Measurements from ENCODE around the gene VWA5B1. TPM values are rescaled to one million over a fixed set of nuclear protein-coding genes. Genes with fewer than 3 reads are reported as not detected.
"Not testable (repeated sequence)": the region's sequence is repeated elsewhere in the genome, so short reads cannot be mapped to it uniquely, and the experiment has no call there.

Gene VWA5B1
- polyA plus RNA-seq, 3 donors from 2014 or later = not detected

- Mint-ChIP-seq H3K4me1 (no peaks in the 10 kb centered on the region), H3K9me3 (peaks cover 0 to 4% (median 0%) of the 10 kb centered on the region in 6 donors), H3K27ac (no peak overlapping the region), H3K36me3 (no peaks in the 10 kb centered on the region), H3K4me3 (no peak overlapping the region), H3K27me3 (ENCODE audit: low read depth in 3 of 3) (peaks cover 2 to 14% (median 4%) of the 10 kb centered on the region in 3 donors)
- no peak for DNase-seq
Measured at GRCh38 chr1:20271498-20272400, 18.9 kb upstream of the VWA5B1 start.

DNA sequence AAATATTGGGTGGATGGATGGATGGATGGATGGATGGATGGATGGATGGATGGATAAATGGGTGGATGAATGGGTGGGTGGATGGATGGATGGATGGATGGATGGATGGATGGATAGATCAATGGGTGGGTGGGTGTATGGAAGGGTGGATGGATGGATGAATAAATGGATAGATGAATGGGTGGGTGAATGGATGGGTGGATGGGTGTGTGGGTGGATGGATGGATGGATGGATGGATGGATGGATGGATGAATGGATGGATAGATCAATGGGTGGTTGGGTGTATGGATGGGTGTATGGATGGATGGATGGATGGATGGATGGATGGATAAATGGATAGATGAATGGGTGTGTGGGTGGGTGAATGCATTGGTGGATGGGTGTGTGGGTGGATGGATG is 17.0 kb upstream of the VWA5B1 start:
- H3K4me3 Mint-ChIP-seq, H3K9me3 Mint-ChIP-seq, H3K4me1 Mint-ChIP-seq, H3K27ac Mint-ChIP-seq, H3K36me3 Mint-ChIP-seq, DNase-seq: not testable (repeated sequence)
- H3K27me3 Mint-ChIP-seq (ENCODE audit: low read depth in 3 of 3) = peaks cover 2 to 27% (median 8%) of the 10 kb centered on the region in 3 donors

GRCh38 chr1:20275319-20275925 is 15.3 kb upstream of the VWA5B1 start:
- Mint-ChIP-seq H3K27me3 (ENCODE audit: low read depth in 3 of 3) (peaks cover 3 to 26% (median 8%) of the 10 kb centered on the region in 3 donors), H3K4me3 (no peak overlapping the region), H3K9me3 (peaks cover 0 to 3% (median 0%) of the 10 kb centered on the region in 6 donors), H3K36me3 (no peaks in the 10 kb centered on the region), H3K4me1 (no peaks in the 10 kb centered on the region), H3K27ac (peak overlapping the region in 1 of 6 donors; percentile 64)
- DNase-seq = no peak

DNA sequence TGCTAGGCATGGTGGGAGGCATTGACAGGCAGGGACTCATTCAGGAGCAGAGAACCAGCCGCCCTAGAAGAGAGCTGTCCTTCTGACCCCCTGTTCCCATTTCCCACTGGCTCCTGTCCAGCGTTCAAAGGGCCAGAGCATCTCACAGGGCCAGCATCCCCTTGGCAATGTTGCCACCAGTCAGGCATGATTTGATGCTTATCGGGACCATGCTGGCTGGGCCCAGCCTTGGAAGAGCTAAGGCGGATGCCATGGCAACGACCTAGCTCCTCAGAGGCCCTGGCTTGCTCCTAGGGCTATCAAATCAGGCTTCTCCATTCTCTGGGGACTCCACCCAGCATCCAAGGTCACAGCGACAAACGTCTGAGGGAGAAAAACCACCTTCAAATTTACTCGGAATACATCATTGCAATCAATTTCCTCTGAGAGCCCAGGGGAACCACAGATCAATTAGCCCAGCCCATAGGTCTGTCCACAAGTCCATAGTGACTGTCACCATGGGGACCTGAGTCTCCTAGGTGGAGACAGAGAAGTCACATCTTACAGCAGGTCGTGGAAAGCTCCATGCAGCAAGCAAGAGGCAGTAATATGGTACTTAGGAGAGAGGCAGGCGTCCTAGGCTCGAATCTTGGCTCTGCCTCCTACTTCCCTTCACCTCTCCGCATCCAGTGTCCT is 14.1 kb upstream of the VWA5B1 start:
- H3K4me1 Mint-ChIP-seq = no peaks in the 10 kb centered on the region
- no peak overlapping the region for H3K27ac Mint-ChIP-seq

GRCh38 chr1:20278692-20279130 is 12.0 kb upstream of the VWA5B1 start:
- Mint-ChIP-seq H3K27ac (no peak overlapping the region), H3K27me3 (ENCODE audit: low read depth in 3 of 3) (peaks cover 5 to 29% (median 10%) of the 10 kb centered on the region in 3 donors), H3K4me3 (no peak overlapping the region), H3K36me3 (no peaks in the 10 kb centered on the region), H3K4me1 (no peaks in the 10 kb centered on the region), H3K9me3 (peaks cover 0 to 3% (median 0%) of the 10 kb centered on the region in 6 donors)
- no peak for DNase-seq

More for the DNA sequence above, 14.1 kb upstream of the VWA5B1 start:
- Mint-ChIP-seq H3K4me3 (no peak overlapping the region), H3K27me3 (ENCODE audit: low read depth in 3 of 3) (peaks cover 4 to 31% (median 8%) of the 10 kb centered on the region in 3 donors), H3K36me3 (no peaks in the 10 kb centered on the region), H3K9me3 (peaks cover 0 to 3% (median 0%) of the 10 kb centered on the region in 6 donors)
- no peak for DNase-seq

DNA sequence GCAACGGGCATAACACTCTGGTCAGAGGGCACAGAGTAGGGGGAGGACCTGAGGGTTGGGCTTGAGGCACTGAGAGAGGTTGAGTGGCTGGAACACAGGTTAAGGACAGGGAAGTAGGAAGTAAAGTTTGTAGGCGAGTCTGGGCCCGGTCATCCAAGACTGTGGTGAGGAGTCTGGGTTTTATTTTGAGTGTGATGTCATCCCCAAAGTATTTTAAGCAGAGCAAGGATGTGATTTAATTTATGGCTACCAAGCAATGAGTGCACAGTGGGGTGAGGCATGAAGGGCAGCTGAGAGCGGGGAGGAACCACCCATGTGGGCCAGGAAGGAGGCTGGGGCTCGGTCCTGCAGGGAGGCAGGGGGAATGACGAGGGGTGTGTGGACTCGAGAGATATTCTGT is 11.2 kb upstream of the VWA5B1 start:
- DNase-seq = no peak
- no peak overlapping the region for H3K27ac Mint-ChIP-seq
- no peaks in the 10 kb centered on the region for H3K4me1 Mint-ChIP-seq
- no peak overlapping the region for H3K4me3 Mint-ChIP-seq
- H3K9me3 Mint-ChIP-seq = peaks cover 0 to 3% (median 0%) of the 10 kb centered on the region in 6 donors
- H3K36me3 Mint-ChIP-seq = no peaks in the 10 kb centered on the region
- peaks cover 7 to 29% (median 10%) of the 10 kb centered on the region in 3 donors for H3K27me3 Mint-ChIP-seq (ENCODE audit: low read depth in 3 of 3)

DNA sequence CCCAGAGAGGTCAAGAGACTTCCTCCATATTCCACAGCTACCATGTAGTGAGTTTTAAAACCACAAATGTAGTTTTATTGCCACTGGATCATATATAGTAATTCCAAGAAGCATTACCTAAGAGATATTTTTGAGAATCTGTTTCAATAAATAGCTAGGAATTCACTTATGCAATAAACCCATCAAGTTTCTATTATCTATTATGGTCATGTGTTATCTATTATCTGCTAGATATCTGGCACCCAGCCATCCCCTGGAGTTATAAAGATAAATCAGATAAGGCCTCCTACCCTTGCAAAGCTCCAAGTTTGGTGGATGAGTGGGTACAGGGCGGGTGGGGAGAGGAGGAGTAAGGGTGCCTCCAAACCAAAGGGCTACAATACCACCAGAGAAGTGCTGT is 10.3 kb upstream of the VWA5B1 start:
- H3K9me3 Mint-ChIP-seq = no peaks in the 10 kb centered on the region
- no peak overlapping the region for H3K27ac Mint-ChIP-seq
- H3K4me3 Mint-ChIP-seq = no peak overlapping the region
- DNase-seq = no peak
- H3K4me1 Mint-ChIP-seq = no peaks in the 10 kb centered on the region
- H3K36me3 Mint-ChIP-seq = no peaks in the 10 kb centered on the region
- H3K27me3 Mint-ChIP-seq (ENCODE audit: low read depth in 3 of 3) = peaks cover 7 to 34% (median 9%) of the 10 kb centered on the region in 3 donors

DNA sequence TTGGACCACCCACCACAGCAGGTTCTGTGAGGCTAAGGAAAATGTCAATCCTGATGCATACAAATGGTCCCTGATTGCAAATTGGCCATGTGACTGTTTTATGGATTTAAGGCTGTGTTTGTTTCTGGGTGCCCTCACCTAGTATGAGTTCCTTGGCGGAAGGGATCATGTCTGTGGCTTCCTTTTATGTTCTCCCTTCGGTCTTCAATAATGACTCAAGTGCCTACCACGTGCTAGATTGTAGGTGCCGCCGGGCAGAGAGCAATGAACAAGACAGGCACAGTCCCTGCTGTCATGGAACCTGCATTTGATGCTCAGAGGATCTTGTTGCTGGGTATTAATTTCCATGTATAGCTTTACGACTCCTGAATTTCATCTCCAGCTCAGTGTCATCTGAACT is 9.8 kb upstream of the VWA5B1 start:
- Mint-ChIP-seq H3K4me3 (no peak overlapping the region), H3K36me3 (no peaks in the 10 kb centered on the region), H3K4me1 (no peaks in the 10 kb centered on the region), H3K9me3 (no peaks in the 10 kb centered on the region), H3K27ac (no peak overlapping the region), H3K27me3 (ENCODE audit: low read depth in 3 of 3) (peaks cover 7 to 35% (median 8%) of the 10 kb centered on the region in 3 donors)
- DNase-seq = no peak

GRCh38 chr1:20281801-20282200 is 8.9 kb upstream of the VWA5B1 start:
- H3K27me3 Mint-ChIP-seq (ENCODE audit: low read depth in 3 of 3) = peaks cover 7 to 31% (median 8%) of the 10 kb centered on the region in 3 donors
- H3K4me3 Mint-ChIP-seq = no peak overlapping the region
- no peaks in the 10 kb centered on the region for H3K9me3 Mint-ChIP-seq
- no peaks in the 10 kb centered on the region for H3K4me1 Mint-ChIP-seq
- no peak for DNase-seq
- H3K27ac Mint-ChIP-seq = no peak overlapping the region
- H3K36me3 Mint-ChIP-seq = no peaks in the 10 kb centered on the region

DNA sequence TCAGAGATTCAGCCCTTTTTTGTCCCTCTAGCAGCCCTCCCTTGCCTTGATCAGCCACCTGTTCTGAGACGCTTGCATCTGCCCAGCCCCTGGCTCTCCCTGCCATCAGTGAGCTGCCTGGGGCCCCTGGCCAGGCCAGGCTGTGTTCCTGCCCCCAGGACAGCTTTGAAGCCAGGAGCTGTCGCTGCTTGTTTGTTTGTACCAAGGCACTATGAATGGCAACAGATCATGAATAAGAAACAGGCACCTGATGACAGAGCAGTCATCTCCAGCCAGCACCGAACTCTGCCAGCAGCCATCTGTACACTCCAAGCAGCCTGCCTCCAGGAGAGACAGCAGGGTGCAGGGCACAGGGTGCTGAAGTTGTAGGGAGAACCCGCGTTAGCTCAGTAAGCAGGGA is 8.1 kb upstream of the VWA5B1 start:
- Mint-ChIP-seq H3K4me3 (no peak overlapping the region), H3K9me3 (no peaks in the 10 kb centered on the region), H3K27me3 (ENCODE audit: low read depth in 3 of 3) (peaks cover 7 to 27% (median 8%) of the 10 kb centered on the region in 3 donors), H3K27ac (no peak overlapping the region), H3K36me3 (no peaks in the 10 kb centered on the region), H3K4me1 (no peaks in the 10 kb centered on the region)
- no peak for DNase-seq

- H3K27me3 Mint-ChIP-seq (ENCODE audit: low read depth in 3 of 3) = peaks cover 7 to 24% (median 7%) of the 10 kb centered on the region in 3 donors
- no peaks in the 10 kb centered on the region for H3K36me3 Mint-ChIP-seq
- no peak overlapping the region for H3K27ac Mint-ChIP-seq
- no peaks in the 10 kb centered on the region for H3K9me3 Mint-ChIP-seq
- no peak for DNase-seq
- no peak overlapping the region for H3K4me3 Mint-ChIP-seq
- no peaks in the 10 kb centered on the region for H3K4me1 Mint-ChIP-seq
Measured at GRCh38 chr1:20284046-20284445, 6.6 kb upstream of the VWA5B1 start.

- Mint-ChIP-seq H3K9me3 (no peaks in the 10 kb centered on the region), H3K4me1 (no peaks in the 10 kb centered on the region), H3K36me3 (no peaks in the 10 kb centered on the region)
Measured at GRCh38 chr1:20284625-20285024, 6.0 kb upstream of the VWA5B1 start.

DNA sequence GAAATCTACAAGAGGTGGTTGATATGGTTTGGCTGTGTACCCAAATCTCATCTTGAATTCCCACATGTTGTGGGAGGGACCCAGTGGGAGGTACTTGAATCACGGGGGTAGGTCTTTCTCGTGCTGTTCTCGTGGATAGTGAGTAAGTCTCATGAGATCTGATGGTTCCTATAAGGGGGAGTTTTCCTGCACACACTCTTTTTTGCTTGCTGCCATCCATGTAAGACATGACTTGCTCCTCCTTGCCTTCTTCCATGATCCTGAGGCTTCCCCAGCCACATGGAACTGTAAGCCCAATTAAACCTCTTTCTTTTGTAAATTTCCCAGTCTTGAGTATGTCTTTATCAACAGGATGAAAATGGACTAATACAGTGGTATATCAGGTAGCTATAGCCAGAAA is 5.2 kb upstream of the VWA5B1 start:
- no peak overlapping the region for H3K4me3 Mint-ChIP-seq
- no peaks in the 10 kb centered on the region for H3K36me3 Mint-ChIP-seq
- H3K4me1 Mint-ChIP-seq = no peaks in the 10 kb centered on the region
- H3K27ac Mint-ChIP-seq = no peak overlapping the region
- no peaks in the 10 kb centered on the region for H3K9me3 Mint-ChIP-seq
- peaks cover 5 to 26% (median 8%) of the 10 kb centered on the region in 3 donors for H3K27me3 Mint-ChIP-seq (ENCODE audit: low read depth in 3 of 3)
- DNase-seq = no peak

More at GRCh38 chr1:20284625-20285024, 6.0 kb upstream of the VWA5B1 start:
- Mint-ChIP-seq H3K27me3 (ENCODE audit: low read depth in 3 of 3) (peaks cover 7 to 26% (median 7%) of the 10 kb centered on the region in 3 donors), H3K27ac (no peak overlapping the region), H3K4me3 (no peak overlapping the region)
- DNase-seq = no peak

GRCh38 chr1:20287696-20288095 is 3.0 kb upstream of the VWA5B1 start:
- not testable (repeated sequence) for H3K9me3 Mint-ChIP-seq, H3K27ac Mint-ChIP-seq, H3K4me3 Mint-ChIP-seq, H3K36me3 Mint-ChIP-seq, DNase-seq, H3K4me1 Mint-ChIP-seq
- peaks cover 5 to 23% (median 5%) of the 10 kb centered on the region in 3 donors for H3K27me3 Mint-ChIP-seq (ENCODE audit: low read depth in 3 of 3)
